Calu3 (cell line): Measurements from ENCODE around the gene AHNAK2. TPM values are rescaled to one million over a fixed set of nuclear protein-coding genes. Genes with fewer than 3 reads are reported as not detected.
"Not testable (repeated sequence)": the region's sequence is repeated elsewhere in the genome, so short reads cannot be mapped to it uniquely, and the experiment has no call there.

Source experiments
- BruUV-seq: library from RNA; stranded (reverse); fragments of 400-500 nt; replicated peaks from 2 replicates; lab custom pipeline; 2021; lab: Mats Ljungman, UMichigan
- CTCF ChIA-PET: fragments of 300-600 bp; sonication (Branson Sonifier 250); formaldehyde crosslinking; loops from one replicate; lab custom pipeline; 2022; ENCODE audit warnings: antibody characterized with exemption; lab: Charles Lee
- DNase-seq: peaks from one replicate; pipeline ENCODE4 v3.0.0; 2022
- H3K27ac Mint-ChIP-seq: one replicate; pipeline ENCODE4 v1.8.0; 2022; ENCODE audit warnings: mixed read lengths; ENCODE audit not compliant: unreplicated experiment
- H3K27me3 Mint-ChIP-seq: one replicate; pipeline ENCODE4 v1.8.0; 2022; ENCODE audit warnings: mixed read lengths; ENCODE audit not compliant: unreplicated experiment
- H3K36me3 Mint-ChIP-seq: one replicate; pipeline ENCODE4 v1.8.0; 2022; ENCODE audit warnings: mild to moderate bottlenecking, moderate library complexity, mixed read lengths; ENCODE audit not compliant: insufficient read depth, unreplicated experiment
- H3K4me1 Mint-ChIP-seq: one replicate; pipeline ENCODE4 v1.8.0; 2022; ENCODE audit warnings: mild to moderate bottlenecking, low read depth, mixed read lengths; ENCODE audit not compliant: unreplicated experiment
- H3K4me3 Mint-ChIP-seq: one replicate; pipeline ENCODE4 v1.8.0; 2022; ENCODE audit warnings: mild to moderate bottlenecking, low read depth, moderate library complexity, mixed read lengths; ENCODE audit not compliant: unreplicated experiment
- H3K9me3 Mint-ChIP-seq: one replicate; pipeline ENCODE4 v1.8.0; 2022; ENCODE audit warnings: low read depth, mixed read lengths; ENCODE audit not compliant: unreplicated experiment
- intact Hi-C: fragments of 100-400 bp; cut with micrococcal nuclease; formaldehyde crosslinking; loops from one replicate; pipeline ENCODE4 v1.10.0; 2022; ENCODE audit not compliant: unreplicated experiment
- total RNA-seq: library from RNA; stranded (reverse); gene quantifications from 2 replicates; pipeline ENCODE4 v1.2.3, GENCODE V29; 2022
- TF ChIP-seq, protein P1 (sequence below): fragments of 200-600 bp; IDR thresholded peaks from one replicate; pipeline ENCODE4 v1.8.0; 2022; ENCODE audit warnings: antibody characterized with exemption; ENCODE audit not compliant: unreplicated experiment

Gene AHNAK2
- total RNA-seq, 1 experiment from 2014 or later: 42.0 TPM

DNA sequence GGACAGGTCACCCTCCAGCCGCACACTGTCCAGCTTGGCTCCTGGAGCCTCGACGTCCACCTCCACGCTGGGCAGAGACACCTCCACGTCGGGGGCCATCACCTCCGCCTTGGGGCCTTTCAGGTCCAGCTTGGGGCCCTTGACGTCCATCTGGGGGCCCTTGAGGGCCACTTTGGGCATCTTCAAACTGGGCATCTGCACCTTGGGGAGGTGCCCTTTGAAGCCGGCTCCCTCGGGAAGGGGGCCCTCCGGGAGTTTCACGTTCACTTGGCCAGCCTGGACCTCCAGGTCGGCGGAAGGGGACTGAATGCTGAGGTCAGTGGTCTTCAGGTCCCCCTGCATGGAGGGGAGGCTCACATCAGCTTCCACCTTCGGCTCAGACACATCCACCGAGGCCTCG is 28.2 kb downstream of the AHNAK2 start:
- Mint-ChIP-seq H3K4me3 (no peak overlapping the region), H3K9me3 (peaks cover 6% of the 10 kb centered on the region), H3K27ac (no peak overlapping the region), H3K4me1 (no peaks in the 10 kb centered on the region), H3K36me3 (peaks cover 24% of the 10 kb centered on the region), H3K27me3 (no peaks in the 10 kb centered on the region)
- CTCF ChIA-PET: no interaction called here
- intact Hi-C loops: no loop called here
- no peak for DNase-seq
- TF ChIP-seq, protein P1, sequence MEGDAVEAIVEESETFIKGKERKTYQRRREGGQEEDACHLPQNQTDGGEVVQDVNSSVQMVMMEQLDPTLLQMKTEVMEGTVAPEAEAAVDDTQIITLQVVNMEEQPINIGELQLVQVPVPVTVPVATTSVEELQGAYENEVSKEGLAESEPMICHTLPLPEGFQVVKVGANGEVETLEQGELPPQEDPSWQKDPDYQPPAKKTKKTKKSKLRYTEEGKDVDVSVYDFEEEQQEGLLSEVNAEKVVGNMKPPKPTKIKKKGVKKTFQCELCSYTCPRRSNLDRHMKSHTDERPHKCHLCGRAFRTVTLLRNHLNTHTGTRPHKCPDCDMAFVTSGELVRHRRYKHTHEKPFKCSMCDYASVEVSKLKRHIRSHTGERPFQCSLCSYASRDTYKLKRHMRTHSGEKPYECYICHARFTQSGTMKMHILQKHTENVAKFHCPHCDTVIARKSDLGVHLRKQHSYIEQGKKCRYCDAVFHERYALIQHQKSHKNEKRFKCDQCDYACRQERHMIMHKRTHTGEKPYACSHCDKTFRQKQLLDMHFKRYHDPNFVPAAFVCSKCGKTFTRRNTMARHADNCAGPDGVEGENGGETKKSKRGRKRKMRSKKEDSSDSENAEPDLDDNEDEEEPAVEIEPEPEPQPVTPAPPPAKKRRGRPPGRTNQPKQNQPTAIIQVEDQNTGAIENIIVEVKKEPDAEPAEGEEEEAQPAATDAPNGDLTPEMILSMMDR: no peak
- no TSS peak for BruUV-seq

DNA sequence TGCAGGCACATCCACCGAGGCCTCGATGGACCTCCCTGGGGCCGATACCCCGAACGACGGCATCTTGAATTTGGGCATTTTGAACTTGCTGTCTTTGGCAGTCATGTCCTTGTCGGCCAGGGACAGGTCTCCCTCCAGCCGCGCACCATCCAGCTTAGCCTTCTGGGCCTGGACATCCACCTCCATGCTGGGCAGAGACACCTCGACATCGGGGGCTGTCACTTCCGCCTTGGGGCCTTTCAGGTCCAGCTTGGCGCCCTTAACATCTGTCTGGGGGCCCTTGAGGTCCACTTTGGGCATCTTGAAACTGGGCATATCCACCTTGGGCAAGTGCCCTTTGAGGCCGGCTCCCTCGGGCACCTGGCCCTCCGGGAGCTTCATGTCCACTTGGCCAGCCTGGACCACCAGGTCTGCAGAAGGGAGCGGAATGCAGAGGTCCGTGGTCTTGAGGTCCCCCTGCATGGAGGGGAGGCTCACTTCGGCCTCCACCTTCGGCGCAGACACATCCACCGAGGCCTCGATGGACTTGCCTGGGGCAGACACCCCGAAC is 28.7 kb downstream of the AHNAK2 start:
- H3K36me3 Mint-ChIP-seq: peaks cover 24% of the 10 kb centered on the region
- H3K4me1 Mint-ChIP-seq, H3K9me3 Mint-ChIP-seq, DNase-seq, BruUV-seq, H3K4me3 Mint-ChIP-seq, CTCF ChIA-PET, H3K27me3 Mint-ChIP-seq, H3K27ac Mint-ChIP-seq, intact Hi-C loops: not testable (repeated sequence)

DNA sequence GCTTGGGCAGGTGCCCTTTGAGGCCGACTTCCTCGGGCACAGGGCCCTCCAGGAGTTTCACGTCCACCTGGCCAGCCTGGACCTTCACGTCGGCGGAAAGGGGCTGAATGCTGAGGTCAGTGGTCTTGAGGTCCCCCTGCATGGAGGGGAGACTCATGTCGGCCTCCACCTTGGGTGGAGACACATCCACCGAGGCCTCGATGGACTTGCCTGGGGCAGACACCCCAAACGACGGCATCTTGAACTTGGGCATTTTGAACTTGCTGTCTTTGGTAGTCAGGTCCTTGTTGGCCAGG is 29.5 kb downstream of the AHNAK2 start:
- Mint-ChIP-seq H3K27me3 (no peaks in the 10 kb centered on the region), H3K36me3 (peaks cover 27% of the 10 kb centered on the region), H3K4me1 (no peaks in the 10 kb centered on the region), H3K9me3 (peaks cover 4% of the 10 kb centered on the region), H3K4me3 (no peak overlapping the region), H3K27ac (no peak overlapping the region)
- BruUV-seq: no TSS peak
- intact Hi-C loops: no loop called here
- CTCF ChIA-PET: no interaction called here
- no peak for DNase-seq
- TF ChIP-seq, protein P1: no peak

DNA sequence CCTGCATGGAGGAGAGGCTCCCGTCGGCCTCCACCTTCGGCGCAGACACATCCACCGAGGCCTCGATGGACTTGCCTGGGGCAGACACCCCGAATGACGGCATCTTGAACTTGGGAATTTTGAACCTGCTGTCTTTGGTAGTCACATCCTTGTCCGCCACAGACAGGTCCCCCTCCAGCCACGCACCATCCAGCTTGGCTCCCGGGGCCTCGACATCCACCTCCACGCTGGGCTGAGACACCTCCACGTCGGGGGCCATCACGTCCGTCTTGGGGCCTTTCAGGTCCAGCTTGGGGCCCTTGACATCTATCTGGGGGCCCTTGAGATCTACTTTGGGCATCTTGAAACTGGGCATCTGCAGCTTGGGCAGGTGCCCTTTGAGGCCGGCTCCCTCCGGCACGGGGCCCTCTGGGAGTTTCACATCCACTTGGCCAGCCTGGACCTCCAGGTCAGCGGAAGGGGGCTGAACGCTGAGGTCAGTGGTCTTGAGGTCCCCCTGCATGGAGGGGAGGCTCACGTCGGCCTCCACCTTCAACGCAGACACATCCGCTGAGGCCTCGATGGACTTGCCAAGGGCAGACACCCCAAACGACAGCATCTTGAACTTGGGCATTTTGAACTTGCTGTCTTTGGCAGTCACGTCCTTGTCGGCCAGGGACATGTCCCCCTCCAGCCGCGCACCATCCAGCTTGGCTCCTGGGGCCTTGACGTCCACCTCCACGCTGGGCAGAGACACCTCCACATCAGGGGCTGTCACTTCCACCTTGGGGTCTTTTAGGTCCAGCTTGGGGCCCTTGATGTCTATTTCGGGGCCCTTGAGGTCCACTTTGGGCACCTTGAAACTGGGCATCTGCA is 30.1 kb downstream of the AHNAK2 start:
- H3K9me3 Mint-ChIP-seq, CTCF ChIA-PET, H3K27me3 Mint-ChIP-seq, intact Hi-C loops, H3K4me3 Mint-ChIP-seq, DNase-seq, BruUV-seq, H3K27ac Mint-ChIP-seq, H3K4me1 Mint-ChIP-seq: not testable (repeated sequence)
- peaks cover 26% of the 10 kb centered on the region for H3K36me3 Mint-ChIP-seq

DNA sequence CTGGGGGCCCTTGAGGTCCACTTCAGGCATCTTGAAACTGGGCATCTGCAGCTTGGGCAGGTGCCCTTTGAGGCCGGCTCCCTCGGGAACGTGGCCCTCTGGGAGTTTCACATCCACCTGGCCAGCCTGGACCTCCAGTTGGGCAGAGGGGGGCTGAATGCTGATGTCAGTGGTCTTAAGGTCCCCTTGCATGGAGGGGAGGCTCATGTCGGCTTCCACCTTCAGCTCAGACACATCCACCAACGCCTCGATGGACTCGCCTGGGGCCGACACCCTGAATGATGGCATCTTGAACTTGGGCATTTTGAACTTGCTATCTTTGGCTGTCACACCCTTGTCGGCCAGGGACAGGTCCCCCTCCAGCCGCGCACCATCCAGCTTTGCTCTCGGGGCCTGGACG is 31.0 kb downstream of the AHNAK2 start:
- H3K27me3 Mint-ChIP-seq, BruUV-seq, H3K4me3 Mint-ChIP-seq, intact Hi-C loops, CTCF ChIA-PET, H3K9me3 Mint-ChIP-seq, H3K27ac Mint-ChIP-seq, DNase-seq, H3K4me1 Mint-ChIP-seq: not testable (repeated sequence)
- H3K36me3 Mint-ChIP-seq: peaks cover 23% of the 10 kb centered on the region

DNA sequence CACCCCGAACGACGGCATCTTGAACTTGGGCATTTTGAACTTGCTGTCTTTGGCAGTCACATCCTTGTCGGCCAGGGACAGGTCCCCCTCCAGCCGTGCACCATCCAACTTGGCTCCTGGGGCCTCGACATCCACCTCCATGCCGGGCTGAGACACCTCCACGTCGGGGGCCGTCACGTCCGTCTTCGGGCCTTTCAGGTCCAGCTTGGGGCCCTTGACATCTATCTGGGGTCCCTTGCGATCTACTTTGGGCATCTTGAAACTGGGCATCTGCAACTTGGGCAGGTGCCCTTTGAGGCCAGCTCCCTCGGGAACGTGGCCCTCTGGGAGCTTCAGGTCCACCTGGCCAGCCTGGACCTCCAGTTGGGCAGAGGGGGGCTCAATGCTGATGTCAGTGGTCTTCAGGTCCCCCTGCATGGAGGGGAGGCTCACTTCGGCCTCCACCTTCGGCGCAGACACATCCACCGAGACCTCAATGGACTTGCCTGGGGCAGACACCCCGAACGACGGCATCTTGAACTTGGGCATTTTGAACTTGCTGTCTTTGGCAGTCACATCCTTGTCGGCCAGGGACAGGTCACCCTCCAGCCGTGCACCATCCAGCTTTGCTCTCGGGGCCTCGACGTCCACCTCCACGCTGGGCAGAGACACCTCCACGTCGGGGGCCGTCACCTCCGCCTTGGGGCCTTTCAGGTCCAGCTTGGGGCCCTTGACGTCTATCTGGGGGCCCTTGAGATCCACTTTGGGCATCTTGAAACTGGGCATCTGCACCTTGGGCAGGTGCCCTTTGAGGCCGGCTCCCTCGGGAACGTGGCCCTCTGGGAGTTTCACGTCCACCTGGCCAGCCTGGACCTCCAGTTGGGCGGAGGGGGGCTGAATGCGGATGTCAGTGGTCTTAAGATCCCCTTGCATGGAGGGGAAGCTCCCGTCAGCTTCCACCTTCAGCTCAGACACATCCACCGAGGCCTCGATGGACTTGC is 31.9 kb downstream of the AHNAK2 start:
- H3K36me3 Mint-ChIP-seq: peaks cover 19% of the 10 kb centered on the region
- H3K27me3 Mint-ChIP-seq, DNase-seq, CTCF ChIA-PET, H3K27ac Mint-ChIP-seq, H3K4me3 Mint-ChIP-seq, H3K9me3 Mint-ChIP-seq, H3K4me1 Mint-ChIP-seq, BruUV-seq, intact Hi-C loops: not testable (repeated sequence)

DNA sequence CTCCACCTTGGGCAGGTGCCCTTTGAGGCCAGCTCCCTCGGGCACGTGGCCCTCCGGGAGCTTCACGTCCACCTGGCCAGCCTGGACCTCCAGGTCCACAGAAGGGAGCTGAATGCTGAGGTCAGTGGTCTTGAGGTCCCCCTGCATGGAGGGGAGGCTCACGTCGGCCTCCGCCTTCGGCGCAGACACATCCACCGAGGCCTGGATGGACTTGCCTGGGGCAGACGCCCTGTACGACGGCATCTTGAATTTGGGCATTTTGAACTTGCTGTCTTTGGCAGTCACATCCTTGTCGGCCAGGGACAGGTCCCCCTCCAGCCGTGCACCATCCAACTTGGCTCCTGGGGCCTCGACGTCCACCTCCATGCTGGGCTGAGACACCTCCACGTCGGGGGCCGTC is 32.9 kb downstream of the AHNAK2 start:
- H3K4me1 Mint-ChIP-seq, H3K27me3 Mint-ChIP-seq, H3K9me3 Mint-ChIP-seq, BruUV-seq, intact Hi-C loops, CTCF ChIA-PET, H3K4me3 Mint-ChIP-seq, H3K27ac Mint-ChIP-seq, DNase-seq: not testable (repeated sequence)
- peaks cover 23% of the 10 kb centered on the region for H3K36me3 Mint-ChIP-seq
